ENCODE data around the gene LRP10.

The LRP10 gene

DNA sequence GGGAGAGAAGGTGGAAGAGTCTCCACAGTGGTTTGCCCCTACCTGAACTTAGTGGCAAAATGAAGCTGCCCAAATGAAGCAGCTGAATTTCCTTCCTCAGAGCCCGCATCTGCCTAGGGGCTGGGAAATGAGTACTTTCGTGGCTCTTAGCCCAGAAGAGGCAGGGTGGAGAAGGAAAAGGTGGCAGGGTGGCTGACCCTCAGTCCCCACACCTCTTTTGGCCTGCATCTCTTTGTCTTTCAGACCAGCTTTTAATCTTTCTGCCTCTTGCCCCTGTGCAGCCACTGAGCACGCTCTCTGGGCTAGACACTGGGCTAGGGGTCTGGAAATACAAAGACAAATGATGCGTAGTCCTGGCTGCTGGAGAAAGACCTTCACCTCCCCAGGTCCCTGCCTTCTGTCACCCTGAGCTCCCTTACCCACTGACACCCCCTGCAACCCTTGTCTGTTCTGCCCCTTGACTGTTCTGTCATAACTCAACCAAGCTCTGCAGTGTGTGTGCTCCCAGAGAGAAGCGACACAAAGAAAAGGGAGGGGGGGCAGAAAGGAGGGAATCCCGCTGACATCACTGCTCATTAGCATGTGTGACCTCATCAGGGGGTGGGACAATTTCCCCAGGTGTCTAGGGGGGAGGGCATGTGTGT is 11.1 kb downstream of the LRP10 start:
- peak overlapping the region; percentile 71 for H3K27ac Mint-ChIP-seq
- intact Hi-C loops (cut with micrococcal nuclease) = no loop called here
- H3K9me3 Mint-ChIP-seq = no peaks in the 10 kb centered on the region
- H3K4me3 Mint-ChIP-seq = no peak overlapping the region
- H3K27me3 Mint-ChIP-seq = peaks cover 30% of the 10 kb centered on the region
- H3K36me3 Mint-ChIP-seq (ENCODE audit: low read depth) = peaks cover 21% of the 10 kb centered on the region
- H3K4me1 Mint-ChIP-seq (ENCODE audit: low read depth) = peaks cover 52% of the 10 kb centered on the region

DNA sequence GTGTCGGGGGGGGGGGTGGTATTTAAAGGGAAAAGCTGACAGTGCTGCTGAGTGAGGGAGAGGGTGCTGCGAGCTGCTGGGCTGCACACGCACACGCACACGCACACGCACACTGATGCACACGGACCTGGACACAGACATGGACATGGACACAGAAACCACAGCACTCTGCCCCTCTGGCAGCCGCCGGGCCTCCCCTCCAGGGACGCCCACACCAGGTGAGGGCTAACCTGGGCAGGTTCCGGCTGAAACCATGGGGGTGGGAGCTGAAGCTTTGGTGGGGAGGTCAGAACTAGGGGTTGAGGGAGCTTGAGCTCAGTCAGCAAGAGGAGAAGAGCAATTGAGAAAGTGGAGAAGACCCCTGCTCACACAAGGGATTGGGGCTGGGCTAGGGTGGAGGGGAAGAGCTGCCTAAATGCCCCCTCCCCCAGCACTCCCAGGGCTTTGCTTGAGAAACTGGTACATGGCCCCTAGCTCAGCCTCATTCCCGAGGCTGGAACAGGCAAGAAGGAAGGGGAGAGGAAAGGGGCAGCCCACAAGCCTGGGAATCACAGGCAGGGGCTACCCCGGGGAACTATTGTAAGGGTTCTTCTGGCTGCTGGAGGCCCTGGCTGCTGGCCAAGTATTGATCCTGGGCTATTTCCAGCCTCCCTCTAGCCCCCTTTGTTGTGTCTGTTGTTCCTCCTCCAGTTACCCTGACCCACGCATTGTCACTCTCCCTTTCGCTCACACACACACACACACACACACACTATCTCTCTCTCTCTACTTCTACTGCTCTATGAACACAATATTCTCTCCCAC is 11.8 kb downstream of the LRP10 start, which contains the start of gene REM2:
Gene REM2, plus strand, starts transcription at position 50 of the 804 bp plus-strand sequence. Its CDS starts 66 bp downstream, at position 116.
- intact Hi-C loops (cut with micrococcal nuclease) = no loop called here
- Mint-ChIP-seq H3K4me3 (peak within 1 kb of the TSS; percentile 39), H3K27ac (peak within 1 kb of the TSS; percentile 71), H3K9me3 (no peaks in the 10 kb centered on the region), H3K36me3 (ENCODE audit: low read depth) (peaks cover 14% of the 10 kb centered on the region), H3K4me1 (ENCODE audit: low read depth) (peaks cover 52% of the 10 kb centered on the region), H3K27me3 (peaks cover 32% of the 10 kb centered on the region)

DNA sequence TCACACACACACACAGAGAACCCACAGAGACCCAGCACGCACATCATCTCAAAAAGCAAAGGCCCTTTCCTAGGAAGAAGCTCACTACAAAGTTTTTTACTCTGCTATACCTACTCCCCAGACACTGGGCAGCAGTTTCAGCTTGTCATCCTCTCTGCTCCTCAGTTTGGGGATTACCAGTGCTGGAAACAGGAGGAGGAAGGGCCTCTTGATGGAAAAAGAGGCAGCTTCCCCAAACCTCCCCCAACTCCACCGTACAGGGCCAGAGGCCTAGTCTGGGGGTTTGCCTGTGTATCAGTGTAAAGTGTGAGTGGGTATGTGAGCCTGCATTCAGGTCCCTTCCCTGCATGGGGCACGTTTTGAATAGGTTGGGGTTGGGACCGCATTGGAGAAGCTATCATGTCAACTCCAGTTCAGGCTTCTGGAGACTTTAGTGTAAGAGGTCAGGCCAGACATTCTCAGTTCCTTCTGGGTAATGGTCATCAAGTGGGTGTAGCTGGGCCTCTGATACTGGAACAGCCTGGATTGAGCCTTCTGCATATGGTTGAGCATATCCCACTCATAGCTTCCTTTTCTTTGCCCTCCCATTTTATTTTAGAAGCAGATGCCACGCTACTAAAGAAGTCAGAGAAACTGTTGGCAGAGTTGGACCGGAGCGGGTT is 12.7 kb downstream of the LRP10 start:
- intact Hi-C loops (cut with micrococcal nuclease) = no loop called here
- no peak overlapping the region for H3K4me3 Mint-ChIP-seq
- no peaks in the 10 kb centered on the region for H3K9me3 Mint-ChIP-seq
- peak overlapping the region; percentile 71 for H3K27ac Mint-ChIP-seq
- peaks cover 5% of the 10 kb centered on the region for H3K36me3 Mint-ChIP-seq (ENCODE audit: low read depth)
- peaks cover 52% of the 10 kb centered on the region for H3K4me1 Mint-ChIP-seq (ENCODE audit: low read depth)
- peaks cover 32% of the 10 kb centered on the region for H3K27me3 Mint-ChIP-seq

DNA sequence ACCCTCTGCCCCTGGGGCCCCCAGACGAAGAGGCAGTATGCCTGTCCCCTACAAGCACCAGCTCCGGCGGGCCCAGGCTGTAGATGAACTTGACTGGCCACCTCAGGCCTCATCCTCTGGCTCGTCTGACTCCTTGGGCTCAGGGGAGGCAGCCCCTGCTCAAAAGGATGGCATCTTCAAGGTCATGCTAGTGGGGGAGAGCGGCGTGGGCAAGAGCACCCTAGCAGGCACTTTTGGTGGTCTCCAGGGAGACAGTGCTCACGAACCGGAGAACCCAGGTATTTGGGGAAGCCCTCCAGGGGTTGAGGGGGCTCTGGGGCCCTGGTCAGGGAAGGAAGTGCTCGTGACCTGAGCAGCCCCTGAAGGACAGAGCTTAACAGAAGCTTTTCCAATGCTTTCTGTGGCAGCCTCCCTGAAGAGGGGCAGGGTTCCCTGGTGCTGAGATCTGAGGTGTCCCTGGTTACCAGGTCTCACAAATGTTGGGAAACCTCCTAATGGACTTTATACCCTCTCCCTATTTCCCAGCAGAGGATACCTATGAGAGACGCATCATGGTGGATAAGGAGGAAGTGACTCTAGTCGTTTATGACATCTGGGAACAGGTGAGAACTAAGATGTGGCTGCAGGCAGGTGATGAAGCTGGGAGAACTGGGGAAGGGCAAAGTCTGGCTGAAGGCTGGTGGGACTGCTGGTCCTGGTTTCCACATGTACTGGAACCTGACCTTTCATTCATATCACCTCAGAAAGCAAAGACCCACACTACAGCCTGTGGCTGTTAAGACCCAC is 13.4 kb downstream of the LRP10 start:
- Mint-ChIP-seq H3K36me3 (ENCODE audit: low read depth) (no peaks in the 10 kb centered on the region), H3K27ac (peak overlapping the region; percentile 71), H3K4me1 (ENCODE audit: low read depth) (peaks cover 52% of the 10 kb centered on the region)

DNA sequence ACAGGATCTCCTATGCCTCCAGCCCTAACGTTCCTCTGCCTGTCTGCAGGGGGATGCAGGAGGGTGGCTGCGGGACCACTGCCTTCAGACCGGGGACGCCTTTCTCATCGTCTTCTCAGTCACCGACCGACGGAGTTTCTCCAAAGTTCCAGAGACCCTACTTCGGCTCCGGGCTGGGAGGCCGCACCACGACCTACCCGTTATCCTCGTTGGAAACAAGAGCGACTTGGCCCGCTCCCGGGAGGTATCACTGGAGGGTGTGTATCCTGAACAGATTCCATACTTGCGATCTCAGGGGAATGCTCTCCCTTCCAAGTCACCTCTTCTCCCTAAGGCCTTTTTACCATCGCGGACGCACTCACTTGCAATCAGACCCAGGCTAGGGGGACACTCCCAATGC is 14.4 kb downstream of the LRP10 start:
- no peaks in the 10 kb centered on the region for H3K9me3 Mint-ChIP-seq
- intact Hi-C loops (cut with micrococcal nuclease) = no loop called here
- H3K36me3 Mint-ChIP-seq (ENCODE audit: low read depth) = no peaks in the 10 kb centered on the region
- H3K4me3 Mint-ChIP-seq = peak overlapping the region; percentile 71
- peak overlapping the region; percentile 6 for H3K27ac Mint-ChIP-seq
- H3K4me1 Mint-ChIP-seq (ENCODE audit: low read depth) = peaks cover 52% of the 10 kb centered on the region
- H3K27me3 Mint-ChIP-seq = peaks cover 32% of the 10 kb centered on the region

More for the DNA sequence above, 13.4 kb downstream of the LRP10 start:
- intact Hi-C loops (cut with micrococcal nuclease) = no loop called here
- Mint-ChIP-seq H3K9me3 (no peaks in the 10 kb centered on the region), H3K27me3 (peaks cover 32% of the 10 kb centered on the region), H3K4me3 (no peak overlapping the region)

DNA sequence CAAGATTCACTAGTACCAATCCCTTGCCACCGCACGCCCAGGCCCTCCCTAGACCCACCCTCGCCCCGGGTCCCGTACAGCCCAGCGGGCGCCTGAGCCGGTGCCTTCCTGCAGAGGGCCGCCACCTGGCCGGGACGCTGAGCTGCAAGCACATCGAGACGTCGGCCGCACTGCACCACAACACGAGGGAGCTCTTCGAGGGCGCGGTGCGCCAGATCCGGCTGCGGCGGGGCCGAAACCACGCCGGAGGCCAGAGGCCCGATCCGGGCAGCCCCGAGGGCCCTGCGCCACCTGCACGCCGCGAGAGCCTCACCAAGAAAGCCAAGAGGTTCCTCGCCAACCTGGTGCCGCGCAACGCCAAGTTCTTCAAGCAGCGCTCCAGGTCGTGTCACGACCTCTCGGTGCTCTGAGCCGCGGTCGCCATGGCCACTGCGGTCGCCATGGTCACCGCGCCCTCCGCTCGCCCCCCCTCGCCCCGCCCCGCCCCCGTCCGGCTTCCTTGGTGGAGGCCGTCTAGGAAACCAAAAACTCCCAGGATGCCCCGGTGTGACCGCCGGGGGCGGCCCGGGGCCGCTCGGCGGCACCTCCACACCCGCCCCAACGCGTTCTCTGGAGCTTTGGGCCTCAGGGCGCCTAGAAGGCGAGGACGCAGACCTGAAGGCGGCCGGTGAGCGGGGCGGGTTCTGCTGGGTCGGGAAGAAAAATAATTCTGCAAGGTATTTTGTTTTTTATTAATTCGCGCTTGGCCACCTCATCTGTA is 15.1 kb downstream of the LRP10 start:
- no peaks in the 10 kb centered on the region for H3K9me3 Mint-ChIP-seq
- peak overlapping the region; percentile 71 for H3K4me3 Mint-ChIP-seq
- peaks cover 50% of the 10 kb centered on the region for H3K4me1 Mint-ChIP-seq (ENCODE audit: low read depth)
- intact Hi-C loops (cut with micrococcal nuclease) = no loop called here
- peaks cover 32% of the 10 kb centered on the region for H3K27me3 Mint-ChIP-seq
- no peaks in the 10 kb centered on the region for H3K36me3 Mint-ChIP-seq (ENCODE audit: low read depth)
- H3K27ac Mint-ChIP-seq = peak overlapping the region; percentile 71

DNA sequence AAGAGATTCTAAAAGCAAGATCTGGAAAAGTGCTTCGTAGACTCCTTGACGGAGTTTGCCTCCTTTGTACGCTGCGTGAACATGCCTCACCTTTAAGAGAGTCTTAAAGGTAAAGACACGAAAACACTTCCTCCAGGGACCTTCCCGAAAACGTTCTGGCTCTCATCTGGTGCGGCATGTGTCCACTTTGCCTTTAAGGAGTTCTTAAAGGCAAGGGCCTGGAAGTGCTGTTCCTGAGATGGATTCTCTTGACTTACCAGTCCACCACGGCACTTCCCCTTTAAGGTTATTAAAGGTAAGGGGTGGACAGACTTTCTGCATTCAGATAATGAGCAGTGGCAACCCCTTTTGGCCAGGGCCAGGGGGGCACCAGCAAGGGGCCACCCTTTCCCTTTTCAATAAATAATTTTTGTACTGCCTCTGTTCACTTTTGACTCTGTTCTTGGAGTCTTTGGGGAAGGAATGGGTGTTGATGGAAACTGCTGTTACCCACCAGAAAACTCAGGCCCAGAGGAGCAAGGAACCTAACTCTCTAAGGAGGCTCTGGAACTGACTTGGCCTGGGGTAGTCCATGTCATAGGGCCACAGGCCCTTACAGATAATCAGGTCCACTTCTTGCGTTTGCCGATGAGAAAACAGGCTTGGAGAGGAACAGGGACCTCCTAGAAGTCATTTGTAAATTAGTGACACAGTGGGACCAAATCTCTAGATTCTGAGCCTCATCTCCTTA is 15.9 kb downstream of the LRP10 start:
- peaks cover 24% of the 10 kb centered on the region for H3K27me3 Mint-ChIP-seq
- peaks cover 3% of the 10 kb centered on the region for H3K36me3 Mint-ChIP-seq (ENCODE audit: low read depth)
- peaks cover 44% of the 10 kb centered on the region for H3K4me1 Mint-ChIP-seq (ENCODE audit: low read depth)
- no peaks in the 10 kb centered on the region for H3K9me3 Mint-ChIP-seq
- H3K4me3 Mint-ChIP-seq = peak overlapping the region; percentile 71
- intact Hi-C loops (cut with micrococcal nuclease) = no loop called here
- peak overlapping the region; percentile 71 for H3K27ac Mint-ChIP-seq

DNA sequence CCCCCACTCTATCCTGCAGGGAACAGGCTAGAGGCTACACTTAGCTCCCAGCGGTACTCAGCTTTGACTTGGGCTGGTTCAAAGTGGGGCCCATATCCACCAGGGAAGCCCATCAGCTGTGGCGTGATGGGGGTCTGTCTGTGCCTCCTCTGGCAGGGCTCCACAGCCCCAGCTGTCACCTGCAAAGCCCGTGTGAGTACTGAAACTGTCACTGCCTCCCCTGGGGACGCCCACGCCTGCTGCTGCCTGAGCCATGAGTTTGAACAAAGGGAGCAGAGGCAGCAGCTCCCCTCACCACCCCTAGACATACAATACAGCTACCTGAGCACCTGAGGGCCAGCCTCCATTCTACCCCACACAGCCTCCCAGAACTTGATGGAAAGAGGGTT is 16.4 kb downstream of the LRP10 start:
- Mint-ChIP-seq H3K4me3 (no peak overlapping the region), H3K9me3 (no peaks in the 10 kb centered on the region), H3K4me1 (ENCODE audit: low read depth) (peaks cover 39% of the 10 kb centered on the region), H3K27me3 (peaks cover 21% of the 10 kb centered on the region), H3K27ac (no peak overlapping the region), H3K36me3 (ENCODE audit: low read depth) (peaks cover 8% of the 10 kb centered on the region)
- intact Hi-C loops (cut with micrococcal nuclease) = no loop called here

DNA sequence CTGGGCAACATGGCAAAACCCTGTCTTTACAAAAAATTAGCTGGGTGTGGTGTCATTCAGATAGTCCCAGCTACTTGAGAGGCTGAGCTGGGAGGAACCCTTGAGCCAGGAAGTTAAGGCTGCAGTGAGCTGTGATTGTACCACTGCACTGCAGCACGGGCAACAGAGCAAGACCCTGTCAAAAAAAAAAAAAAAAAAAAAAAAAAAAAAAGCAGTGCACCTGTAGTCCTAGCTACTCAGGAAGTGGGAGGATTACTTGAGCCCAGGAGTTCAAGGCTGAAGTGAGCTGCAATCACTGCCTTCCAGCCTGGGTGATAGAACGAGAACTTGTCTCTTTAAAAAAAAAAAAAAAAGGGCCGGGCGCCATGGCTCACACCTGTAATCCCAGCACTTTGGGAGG is 17.1 kb downstream of the LRP10 start:
- peaks cover 14% of the 10 kb centered on the region for H3K36me3 Mint-ChIP-seq (ENCODE audit: low read depth)
- intact Hi-C loops (cut with micrococcal nuclease) = no loop called here
- peaks cover 32% of the 10 kb centered on the region for H3K4me1 Mint-ChIP-seq (ENCODE audit: low read depth)
- H3K4me3 Mint-ChIP-seq = no peak overlapping the region
- no peaks in the 10 kb centered on the region for H3K9me3 Mint-ChIP-seq
- H3K27ac Mint-ChIP-seq = no peak overlapping the region
- H3K27me3 Mint-ChIP-seq = peaks cover 19% of the 10 kb centered on the region

DNA sequence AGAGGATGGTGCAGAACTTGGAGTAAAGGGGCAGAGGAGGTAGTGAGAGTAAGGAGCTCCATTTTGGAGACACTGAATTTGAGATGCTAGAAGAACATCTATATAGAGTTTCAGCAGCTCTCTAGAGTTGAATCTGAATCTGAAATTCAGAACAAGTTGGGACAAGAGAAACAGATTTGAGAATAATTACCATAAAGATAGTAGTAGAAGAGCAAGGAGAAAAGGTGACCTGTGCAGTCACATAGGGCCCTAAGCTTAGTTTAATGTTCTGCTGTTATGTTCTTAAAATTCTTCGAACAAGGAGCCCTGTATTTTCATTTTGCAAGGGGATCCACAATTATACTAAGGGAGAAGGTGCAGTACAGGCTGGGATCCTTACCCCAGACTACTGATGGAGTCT is 18.9 kb downstream of the LRP10 start:
- H3K36me3 Mint-ChIP-seq (ENCODE audit: low read depth) = peaks cover 14% of the 10 kb centered on the region
- peaks cover 15% of the 10 kb centered on the region for H3K4me1 Mint-ChIP-seq (ENCODE audit: low read depth)
- intact Hi-C loops (cut with micrococcal nuclease) = no loop called here
- H3K27ac Mint-ChIP-seq = no peak overlapping the region
- no peak overlapping the region for H3K4me3 Mint-ChIP-seq
- no peaks in the 10 kb centered on the region for H3K9me3 Mint-ChIP-seq
- H3K27me3 Mint-ChIP-seq = peaks cover 14% of the 10 kb centered on the region

DNA sequence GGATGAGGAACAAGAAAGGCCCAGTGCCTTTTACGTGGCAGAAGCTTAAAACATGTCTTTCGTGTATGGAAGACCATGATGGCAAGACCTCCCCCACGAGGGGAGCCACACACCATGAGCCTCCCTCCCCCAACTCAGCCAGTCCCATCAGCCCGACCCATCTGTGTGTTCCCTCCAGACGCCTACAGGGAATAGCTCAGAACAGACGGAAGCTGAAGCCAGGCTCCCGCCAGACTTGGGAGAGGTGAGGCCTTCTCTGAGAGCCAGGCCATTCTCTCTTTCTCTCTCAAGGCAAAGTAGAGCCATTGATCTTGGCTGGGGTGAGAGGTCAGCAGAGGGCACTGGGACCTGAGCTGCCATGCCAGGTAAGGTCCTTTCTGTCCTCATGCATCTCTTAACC is 20.9 kb downstream of the LRP10 start:
- no peak overlapping the region for H3K4me3 Mint-ChIP-seq
- no peak overlapping the region for H3K27ac Mint-ChIP-seq
- H3K27me3 Mint-ChIP-seq = peaks cover 4% of the 10 kb centered on the region
- H3K4me1 Mint-ChIP-seq (ENCODE audit: low read depth) = no peaks in the 10 kb centered on the region
- H3K9me3 Mint-ChIP-seq = no peaks in the 10 kb centered on the region
- intact Hi-C loops (cut with micrococcal nuclease) = no loop called here
- H3K36me3 Mint-ChIP-seq (ENCODE audit: low read depth) = peaks cover 14% of the 10 kb centered on the region

DNA sequence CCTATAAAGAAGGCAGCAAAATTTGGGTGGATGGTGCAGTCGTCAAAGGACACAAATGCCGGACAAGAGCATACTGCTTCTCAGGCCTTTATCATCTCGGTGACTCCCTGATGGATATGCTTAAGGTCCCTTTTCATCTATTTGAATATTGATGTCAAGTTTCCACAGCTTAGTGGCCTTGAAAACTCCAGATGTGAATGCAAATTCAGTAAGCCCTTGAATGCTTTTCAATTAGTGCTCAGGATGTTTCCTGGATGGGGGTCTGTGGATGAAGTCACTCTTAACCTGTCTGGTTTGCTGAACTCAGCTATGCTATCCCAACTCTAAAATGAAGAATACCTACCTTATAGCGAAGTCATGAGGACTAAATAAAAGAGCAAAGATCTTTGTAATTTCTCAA is 22.2 kb downstream of the LRP10 start:
- no peaks in the 10 kb centered on the region for H3K9me3 Mint-ChIP-seq

More for the DNA sequence above, 22.2 kb downstream of the LRP10 start:
- intact Hi-C loops (cut with micrococcal nuclease) = no loop called here
- no peak overlapping the region for H3K27ac Mint-ChIP-seq
- no peaks in the 10 kb centered on the region for H3K4me1 Mint-ChIP-seq (ENCODE audit: low read depth)
- H3K36me3 Mint-ChIP-seq (ENCODE audit: low read depth) = peaks cover 24% of the 10 kb centered on the region
- H3K4me3 Mint-ChIP-seq = no peak overlapping the region
- no peaks in the 10 kb centered on the region for H3K27me3 Mint-ChIP-seq
